Stimulated activated CD8-positive, alpha-beta memory T cell treated with anti-CD3 and anti-CD28 coated beads, Interleukin-4, amount 100 ng/mL, for 1 hour (primary cell): Measurements from ENCODE around the gene GDA.
A peak's percentile ranks its signal among the peaks of the same experiment; 100 is the strongest.
"Not testable (repeated sequence)": the region's sequence is repeated elsewhere in the genome, so short reads cannot be mapped to it uniquely, and the experiment has no call there.

Experiments
- DNase-seq, 2 donors: peaks; one replicate each; pipeline ENCODE4 v3.0.0-alpha.2; 2020; ENCODE audit warnings: low read depth in 2 of 2, low spot score in 1 of 2

GDA gene

GRCh38 chr9:72274441-72274840, 125.2 kb downstream of the GDA start:
- DNase-seq, result no peak

- no peak for DNase-seq
These were observed 125.7 kb downstream of the GDA start for GRCh38 chr9:72274916-72275315.

- DNase-seq, result no peak
These were observed 127.2 kb downstream of the GDA start for GRCh38 chr9:72276429-72276828.

- no peak for DNase-seq
These were observed 129.7 kb downstream of the GDA start for GRCh38 chr9:72278959-72279358.

- DNase-seq, result peak; percentile 24 to 43
These were observed 131.8 kb downstream of the GDA start for GRCh38 chr9:72280913-72281500.

GRCh38 chr9:72289401-72289800, 140.2 kb downstream of the GDA start:
- DNase-seq, result no peak

- no peak for DNase-seq
These were observed 141.1 kb downstream of the GDA start for GRCh38 chr9:72290311-72290710.

- DNase-seq, result not testable (repeated sequence)
These were observed 142.3 kb downstream of the GDA start for GRCh38 chr9:72291576-72291975.

GRCh38 chr9:72292256-72292682, 143.0 kb downstream of the GDA start:
- DNase-seq, result no peak

GRCh38 chr9:72292874-72293607, 143.8 kb downstream of the GDA start:
- DNase-seq, result no peak

- no peak for DNase-seq
These were observed 145.7 kb downstream of the GDA start for GRCh38 chr9:72294936-72295335.

GRCh38 chr9:72297516-72297915, 148.3 kb downstream of the GDA start:
- DNase-seq, result no peak

- no peak for DNase-seq
These were observed 149.9 kb downstream of the GDA start for GRCh38 chr9:72299017-72299603.

- DNase-seq, result no peak
These were observed 151.6 kb downstream of the GDA start for GRCh38 chr9:72300873-72301272.
